ENCODE data around the gene HASPIN. TPM values are rescaled to one million over a fixed set of nuclear protein-coding genes. Genes with fewer than 3 reads are reported as not detected.

The HASPIN gene
- total and polyA plus RNA-seq, 9 of the 15 experiments (the other 6 are each of a cell fraction or from before 2014, with no cell fraction given) = 0.81 to 13.5 (median 9.9) TPM

GRCh38 chr17:3698139-3698538 is 25.6 kb upstream of the HASPIN start:
- no peak for FAIRE-seq
- ATAC-seq = no peak
- TF ChIP-seq E2F8 (IDR thresholded peaks at IDR 0.05; ENCODE audit: low read depth, partially characterized antibody) = no peak
- no peak for TF ChIP-seq GATAD2B (IDR thresholded peaks at IDR 0.05; ENCODE audit: borderline replicate concordance)
- TF ChIP-seq RFX5 (IDR thresholded peaks at IDR 0.05; ENCODE audit: low read depth, low read length) = no peak
- no peak for TF ChIP-seq ZNF23 (CRISPR knock-in tag; IDR thresholded peaks at IDR 0.05)
- TF ChIP-seq ID3 (CRISPR knock-in tag; IDR thresholded peaks at IDR 0.05) = no peak
- no peak for TF ChIP-seq ID3 (tag; IDR thresholded peaks at IDR 0.05)
- TF ChIP-seq CHAMP1 (IDR thresholded peaks at IDR 0.05) = no peak
- TF ChIP-seq TCF7 (IDR thresholded peaks at IDR 0.05; ENCODE audit: borderline replicate concordance) = no peak
- TF ChIP-seq HMG20A (CRISPR knock-in tag; conservative IDR thresholded peaks at IDR 0.05) = no peak
- no peak for TF ChIP-seq MAZ (CRISPR knock-in tag; conservative IDR thresholded peaks at IDR 0.05 in 1 of 2, IDR thresholded peaks at IDR 0.05 in 1 of 2)
- TF ChIP-seq PHF8 (IDR thresholded peaks at IDR 0.05; ENCODE audit: borderline replicate concordance, low read length) = no peak

More at GRCh38 chr17:3698139-3698538, 25.6 kb upstream of the HASPIN start:
- Histone ChIP-seq H3K79me2 (ENCODE audit: control insufficient read depth, insufficient read depth, low read length) (no peaks in the 10 kb centered on the region), H3K27ac (ENCODE audit: extremely low read depth, low read depth, low read length) (no peak overlapping the region), H3K27me3 (ENCODE audit: control insufficient read depth in 2 of 2, insufficient read depth in 2 of 2, low read length in 2 of 2) (no peaks in the 10 kb centered on the region), H3K4me2 (ENCODE audit: insufficient read depth, low read length) (no peak overlapping the region), H3K36me3 (ENCODE audit: control insufficient read depth, insufficient read depth, low read length) (no peaks in the 10 kb centered on the region), H3K9me3 (replicated peaks; ENCODE audit: control insufficient read depth, insufficient read depth, low read depth, low read length) (no peaks in the 10 kb centered on the region; the same call in 1 of the 2 replicates), H3K4me1 (replicated peaks in 1 of 2; ENCODE audit: control insufficient read depth in 2 of 2, insufficient read depth in 2 of 2, low read length in 2 of 2) (peaks cover 0 to 17% of the 10 kb centered on the region in 2 experiments; a peak in 2 of 5 replicates), H3K4me3 (no peak overlapping the region), H2AFZ (ENCODE audit: low read depth, low read length) (no peak overlapping the region), H3K9me1 (ENCODE audit: control insufficient read depth, insufficient read depth, low read length) (no peaks in the 10 kb centered on the region), H4K20me1 (replicated peaks; ENCODE audit: control insufficient read depth, insufficient read depth, low read length) (no peaks in the 10 kb centered on the region), H3K9ac (ENCODE audit: insufficient read depth in 1 of 2, low read depth in 2 of 2, low read length in 2 of 2) (no peak overlapping the region)
- in situ Hi-C loops (cut with MboI) = no loop called here
- ChIA-PET POLR2A (interaction anchor here (0.6 kb wide), 1 partner anchor 20 kb away, joined by 4 read pairs; no protein-coding TSS in a partner anchor), CTCF (ENCODE audit: low intra/inter-chr PET ratio) (no interaction called here)
- DNase-seq (ENCODE audit: extremely low read depth in 1 of 4, low spot score in 3 of 4) = no peak
- WGBS (ENCODE audit: insufficient coverage, low coverage, missing lambda C conversion rate) = 27% methylated on average over 4 of the region's 4 CpGs
- intact Hi-C loops (cut with micrococcal nuclease) = loop anchor here (10.0 kb wide), 1 partner anchor 93 kb away; the partner anchor contains the start of gene TRPV1
- BruUV-seq (replicated peaks) = no TSS peak
